BLaER1 treated with 17β-estradiol and CSF1 and Interleukin-3, amounts not matched to agents 10 nM and 100 nM (cell line): ENCODE results near the gene SOAT1.
"Not testable (repeated sequence)": the region's sequence is repeated elsewhere in the genome, so short reads cannot be mapped to it uniquely, and the experiment has no call there.

Source experiments
- H3K27ac ChIP-seq, 11 experiments: shearing (Covaris generic); formaldehyde crosslinking; 2 replicates each; pipeline ENCODE4 v1.8.1; 2022
- H3K27me3 ChIP-seq, 11 experiments: shearing (Covaris generic); formaldehyde crosslinking; 2 replicates each; pipeline ENCODE4 v1.8.1; 2022
- H3K36me3 ChIP-seq, 11 experiments: shearing (Covaris generic); formaldehyde crosslinking; 2 replicates each; pipeline ENCODE4 v1.8.1; 2022
- H3K4me1 ChIP-seq, 10 experiments: shearing (Covaris generic); formaldehyde crosslinking; 2 replicates each; pipeline ENCODE4 v1.8.1; 2022
- H3K4me2 ChIP-seq, 11 experiments: shearing (Covaris generic); formaldehyde crosslinking; 2 replicates each; pipeline ENCODE4 v1.8.1; 2022
- H3K4me3 ChIP-seq, 10 experiments: shearing (Covaris generic); formaldehyde crosslinking; 2 replicates each; pipeline ENCODE4 v1.8.1; 2022
- H3K9ac ChIP-seq, 11 experiments: shearing (Covaris generic); formaldehyde crosslinking; 2 replicates each; pipeline ENCODE4 v1.8.1; 2022
- H3K9me3 ChIP-seq, 11 experiments: shearing (Covaris generic); formaldehyde crosslinking; replicated peaks in 1 of 11; 2 replicates each; pipeline ENCODE4 v1.8.1; 2022
- H4K20me1 ChIP-seq, 11 experiments: shearing (Covaris generic); formaldehyde crosslinking; 2 replicates each; pipeline ENCODE4 v1.8.1; 2022
- Cebpa-rat ChIP-seq, 11 experiments: shearing (Covaris generic); IDR thresholded peaks; 2 replicates each; pipeline ENCODE4 v1.8.1; 2022

Gene SOAT1

GRCh38 chr1:179269071-179269470 is 24.5 kb upstream of the SOAT1 start:
- Histone ChIP-seq H3K9me3 (no peaks in the 10 kb centered on the region), H3K9ac (no peak overlapping the region), H3K4me2 (no peak overlapping the region), H3K36me3 (no peaks in the 10 kb centered on the region), H3K27me3 (no peaks in the 10 kb centered on the region), H3K27ac (no peak overlapping the region), H3K4me3 (no peak overlapping the region), H4K20me1 (no peaks in the 10 kb centered on the region), H3K4me1 (no peaks in the 10 kb centered on the region)
- TF ChIP-seq Cebpa-rat (IDR thresholded peaks at IDR 0.05), result no peak

DNA sequence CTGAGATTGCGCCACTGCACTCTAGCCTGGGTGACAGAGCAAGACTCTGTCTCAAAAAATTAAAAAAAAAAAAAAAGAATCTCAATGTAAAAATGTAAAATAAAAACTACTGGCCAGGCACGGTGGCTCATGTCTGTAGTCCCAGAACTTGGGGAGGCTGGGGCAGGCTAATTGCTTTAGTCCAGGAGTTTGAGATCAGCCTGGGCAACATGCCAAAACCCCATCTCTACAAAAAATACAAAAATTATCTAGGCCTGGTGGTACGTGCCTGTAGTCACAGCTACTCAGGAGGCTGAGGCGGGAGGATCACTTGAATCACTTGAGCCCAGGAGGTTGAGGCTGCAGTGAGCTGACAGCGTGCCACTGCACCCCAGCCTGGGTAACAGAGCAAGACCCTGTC is 19.2 kb upstream of the SOAT1 start:
- not testable (repeated sequence) for H3K27ac ChIP-seq, H3K9me3 ChIP-seq, H3K4me3 ChIP-seq, H3K27me3 ChIP-seq, H4K20me1 ChIP-seq, H3K4me2 ChIP-seq, H3K4me1 ChIP-seq, H3K9ac ChIP-seq, H3K36me3 ChIP-seq

DNA sequence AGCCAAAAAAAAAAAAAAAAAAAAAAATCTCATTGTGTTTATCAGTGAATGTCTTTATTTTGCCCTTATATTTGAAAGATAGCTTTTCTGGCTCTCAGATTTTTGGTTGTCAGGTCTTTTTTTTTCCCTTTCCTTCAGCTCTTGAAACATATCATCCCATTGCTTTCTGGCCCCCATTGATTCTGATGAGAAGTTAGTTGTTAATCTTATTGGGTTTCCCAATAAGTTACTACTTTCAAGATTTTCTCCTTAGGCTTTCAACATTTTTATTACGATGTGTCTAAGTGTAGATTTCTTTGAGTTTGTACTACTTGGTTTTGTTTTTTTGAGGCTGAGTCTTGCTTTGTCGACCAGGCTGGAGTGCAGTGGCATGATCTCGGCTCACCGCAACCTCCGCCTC is 14.7 kb upstream of the SOAT1 start:
- Histone ChIP-seq H3K4me2 (no peak overlapping the region), H3K9me3 (peaks cover 5 to 17% (median 10%) of the 10 kb centered on the region in 11 experiments; a peak in 19 of 22 replicates), H3K27ac (no peak overlapping the region), H3K36me3 (no peaks in the 10 kb centered on the region), H3K9ac (no peak overlapping the region), H3K4me1 (no peaks in the 10 kb centered on the region), H4K20me1 (no peaks in the 10 kb centered on the region), H3K4me3 (no peak overlapping the region), H3K27me3 (no peaks in the 10 kb centered on the region)
- TF ChIP-seq Cebpa-rat (IDR thresholded peaks at IDR 0.05), result no peak

DNA sequence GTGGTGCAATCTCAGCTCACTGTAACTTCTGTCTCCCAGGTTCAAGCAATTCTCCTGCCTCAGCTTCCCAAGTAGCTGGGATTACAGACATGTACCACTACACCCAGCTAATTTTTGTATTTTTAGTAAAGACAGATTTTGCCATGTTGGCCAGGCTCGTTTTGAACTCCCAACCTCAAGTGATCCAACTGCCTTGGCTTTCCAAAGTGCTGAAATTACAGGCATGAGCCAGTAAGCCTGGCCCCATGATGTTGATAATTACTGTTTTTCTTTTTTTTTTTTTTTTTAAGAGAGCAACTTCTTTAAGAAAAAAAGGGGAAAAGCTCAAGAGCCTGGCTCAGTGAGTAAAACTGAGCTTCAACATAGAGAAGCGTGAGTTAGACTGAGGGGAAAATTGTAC is 9.6 kb upstream of the SOAT1 start:
- no peak overlapping the region for H3K27ac ChIP-seq
- H3K4me1 ChIP-seq, result no peaks in the 10 kb centered on the region
- H4K20me1 ChIP-seq, result no peaks in the 10 kb centered on the region
- no peaks in the 10 kb centered on the region for H3K36me3 ChIP-seq
- no peak overlapping the region for H3K9ac ChIP-seq
- H3K27me3 ChIP-seq, result no peaks in the 10 kb centered on the region
- TF ChIP-seq Cebpa-rat (IDR thresholded peaks at IDR 0.05), result no peak
- H3K4me2 ChIP-seq, result no peak overlapping the region
- no peak overlapping the region for H3K4me3 ChIP-seq
- H3K9me3 ChIP-seq, result peaks cover 5 to 13% (median 6%) of the 10 kb centered on the region in 11 experiments; a peak in 19 of 22 replicates

DNA sequence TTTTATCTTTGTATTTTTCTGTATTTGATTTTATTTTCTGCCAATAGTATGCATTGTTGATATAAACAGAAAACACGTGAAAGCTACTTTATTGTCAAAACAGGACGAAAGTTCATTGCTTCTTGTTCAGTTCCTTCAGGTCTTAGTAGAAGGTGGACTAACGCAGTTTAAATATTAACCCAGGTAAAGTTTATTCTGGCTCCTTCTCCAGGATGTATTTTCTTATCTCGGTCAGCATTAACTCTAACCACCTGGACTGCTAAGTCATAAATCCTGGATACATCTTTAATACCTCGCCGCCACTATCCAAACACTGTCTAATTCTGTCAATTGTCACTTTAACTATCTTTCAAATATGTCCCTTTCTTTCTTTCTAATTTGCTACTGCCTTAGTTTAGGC is 5.7 kb upstream of the SOAT1 start:
- Histone ChIP-seq H3K27ac (no peak overlapping the region), H3K4me2 (no peak overlapping the region), H3K4me3 (no peak overlapping the region), H4K20me1 (no peaks in the 10 kb centered on the region), H3K27me3 (no peaks in the 10 kb centered on the region), H3K36me3 (no peaks in the 10 kb centered on the region), H3K9ac (no peak overlapping the region), H3K9me3 (no peaks in the 10 kb centered on the region), H3K4me1 (peaks cover 0 to 5% (median 2%) of the 10 kb centered on the region in 10 experiments; a peak in 13 of 20 replicates)
- TF ChIP-seq Cebpa-rat (IDR thresholded peaks at IDR 0.05), result no peak

GRCh38 chr1:179288977-179289376 is 4.6 kb upstream of the SOAT1 start:
- Histone ChIP-seq H3K4me2 (no peak overlapping the region), H3K27ac (no peak overlapping the region)
- TF ChIP-seq Cebpa-rat (IDR thresholded peaks at IDR 0.05), result no peak

DNA sequence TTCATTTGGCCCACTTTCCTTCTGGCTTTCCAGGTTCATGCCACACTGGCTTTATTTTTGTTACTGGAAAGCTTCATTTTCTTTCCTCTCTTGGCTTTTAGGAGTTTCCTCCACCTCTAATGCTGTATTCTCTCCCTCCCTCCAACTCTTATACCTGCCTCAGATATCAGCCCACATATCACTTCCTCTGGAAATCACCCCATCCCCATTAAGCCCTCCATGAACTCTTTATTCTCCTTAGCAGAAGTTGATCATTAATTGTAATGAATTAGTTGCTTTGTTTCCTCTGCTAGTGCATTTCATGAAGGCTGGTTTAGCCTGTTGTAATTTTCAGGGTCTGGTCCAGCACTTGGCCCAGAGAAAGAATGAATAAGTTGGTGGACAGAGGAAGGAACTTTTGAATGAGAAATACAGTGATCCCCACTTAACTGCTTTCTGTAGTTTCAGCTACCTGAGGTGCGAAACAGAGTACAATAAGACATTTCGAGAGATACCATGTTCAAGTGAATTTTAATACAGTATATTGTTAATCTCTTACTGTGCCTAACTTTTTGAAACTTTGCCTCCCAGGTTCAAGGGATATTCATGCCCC is 1.7 kb downstream of the SOAT1 start:
- no peak for TF ChIP-seq Cebpa-rat (IDR thresholded peaks at IDR 0.05)
- Histone ChIP-seq H3K4me1 (peaks cover 21 to 63% (median 36%) of the 10 kb centered on the region in 10 experiments), H3K4me3 (peak overlapping the region; percentile 72 to 88 (median 78); a peak in 14 of 20 replicates), H3K36me3 (peaks cover 0 to 13% (median 5%) of the 10 kb centered on the region in 11 experiments; a peak in 5 of 22 replicates), H4K20me1 (peaks cover 0 to 42% (median 4%) of the 10 kb centered on the region in 11 experiments; a peak in 6 of 22 replicates), H3K9me3 (no peaks in the 10 kb centered on the region), H3K9ac (peak overlapping the region; percentile 76 to 89 (median 86); a peak in 19 of 22 replicates), H3K27ac (peak overlapping the region in 8 of 11 experiments; percentile 20 to 91 (median 82); a peak in 11 of 22 replicates), H3K27me3 (no peaks in the 10 kb centered on the region), H3K4me2 (peak overlapping the region; percentile 82 to 95 (median 91))

More at GRCh38 chr1:179288977-179289376, 4.6 kb upstream of the SOAT1 start:
- no peaks in the 10 kb centered on the region for H3K36me3 ChIP-seq
- no peaks in the 10 kb centered on the region for H3K27me3 ChIP-seq
- H4K20me1 ChIP-seq, result no peaks in the 10 kb centered on the region
- no peaks in the 10 kb centered on the region for H3K9me3 ChIP-seq
- peaks cover 0 to 10% (median 6%) of the 10 kb centered on the region in 10 experiments; a peak in 14 of 20 replicates for H3K4me1 ChIP-seq
- H3K4me3 ChIP-seq, result no peak overlapping the region
- no peak overlapping the region for H3K9ac ChIP-seq

GRCh38 chr1:179296356-179297104 is 2.9 kb downstream of the SOAT1 start:
- Histone ChIP-seq H3K9me3 (no peaks in the 10 kb centered on the region), H3K4me2 (peak overlapping the region in 7 of 11 experiments; percentile 9 to 95 (median 64); a peak in 13 of 22 replicates), H3K9ac (no peak overlapping the region), H4K20me1 (peaks cover 0 to 54% (median 6%) of the 10 kb centered on the region in 11 experiments; a peak in 10 of 22 replicates), H3K27me3 (no peaks in the 10 kb centered on the region), H3K4me3 (0 out of 20 replicates have a peak overlapping the region, but pooled peaks of 1 of the 10 experiments have one; percentile 0), H3K4me1 (peaks cover 21 to 68% (median 36%) of the 10 kb centered on the region in 10 experiments), H3K36me3 (peaks cover 0 to 20% (median 11%) of the 10 kb centered on the region in 11 experiments; a peak in 7 of 22 replicates), H3K27ac (0 out of 22 replicates have a peak overlapping the region, but pooled peaks of 1 of the 11 experiments have one; percentile 45)
- no peak for TF ChIP-seq Cebpa-rat (IDR thresholded peaks at IDR 0.05)

GRCh38 chr1:179297105-179297378 is 3.4 kb downstream of the SOAT1 start:
- Histone ChIP-seq H3K27ac (peak overlapping the region in 1 of 11 experiments; percentile 45; a peak in 1 of 22 replicates), H3K9me3 (peaks cover 0 to 2% (median 0%) of the 10 kb centered on the region in 11 experiments; a peak in 1 of 22 replicates), H4K20me1 (peaks cover 0 to 59% (median 6%) of the 10 kb centered on the region in 11 experiments; a peak in 10 of 22 replicates), H3K4me1 (peaks cover 21 to 73% (median 37%) of the 10 kb centered on the region in 10 experiments), H3K4me3 (0 out of 20 replicates have a peak overlapping the region, but pooled peaks of 1 of the 10 experiments have one; percentile 0), H3K36me3 (peaks cover under 1 to 25% (median 16%) of the 10 kb centered on the region in 11 experiments; a peak in 13 of 22 replicates), H3K27me3 (no peaks in the 10 kb centered on the region), H3K4me2 (peak overlapping the region in 7 of 11 experiments; percentile 9 to 95 (median 64); a peak in 11 of 22 replicates), H3K9ac (no peak overlapping the region)
- TF ChIP-seq Cebpa-rat (IDR thresholded peaks at IDR 0.05), result no peak
